Aorta (tissue), 5 donors: Measurements from ENCODE around the gene CIB4. TPM values are rescaled to one million over a fixed set of nuclear protein-coding genes. Genes with fewer than 3 reads are reported as not detected.

ENCODE experiments used
- ATAC-seq: fragments of 200-7000 bp; cut with Tn5 transposase; one replicate; pipeline ENCODE4 v1.9.1; 2022; ENCODE audit warnings: moderate library complexity; ENCODE audit not compliant: low FRiP score
- DNase-seq, 2 donors: peaks; one replicate each; pipeline ENCODE4 v3.0.0-alpha.2; 2020
- H3K27ac ChIP-seq, 2 donors: one replicate each; pipeline ENCODE4 v1.5.1; 2013; ENCODE audit warnings: low read length in 2 of 2, mild to moderate bottlenecking in 2 of 2, moderate library complexity in 2 of 2, control low read depth in 1 of 2, inconsistent platforms in 1 of 2, low read depth in 1 of 2
- H3K27me3 ChIP-seq, 2 donors: one replicate each; pipeline ENCODE4 v1.6.1; 2013; ENCODE audit warnings: control low read depth in 1 of 2, low read length in 1 of 2, mild to moderate bottlenecking in 1 of 2, moderate library complexity in 1 of 2; ENCODE audit not compliant: insufficient read depth in 2 of 2, control insufficient read depth in 1 of 2
- H3K36me3 ChIP-seq, 2 donors: one replicate each; pipeline ENCODE4 v1.6.1; 2013; ENCODE audit warnings: control low read depth in 1 of 2, low read length in 1 of 2, mild to moderate bottlenecking in 1 of 2; ENCODE audit not compliant: insufficient read depth in 2 of 2, control insufficient read depth in 1 of 2
- H3K4me1 ChIP-seq, 2 donors: one replicate each; pipeline ENCODE4 v1.6.1; 2013; ENCODE audit warnings: low read length in 2 of 2, control low read depth in 1 of 2, mild to moderate bottlenecking in 1 of 2, moderate library complexity in 1 of 2; ENCODE audit not compliant: insufficient read depth in 2 of 2, control insufficient read depth in 1 of 2
- H3K4me3 ChIP-seq, 2 donors: one replicate each; pipeline ENCODE4 v1.5.1; 2013; ENCODE audit warnings: low read length in 2 of 2, control low read depth in 1 of 2, mild to moderate bottlenecking in 1 of 2
- H3K9me3 ChIP-seq: one replicate; pipeline ENCODE4 v1.6.1; 2013; ENCODE audit warnings: mild to moderate bottlenecking, low read length; ENCODE audit not compliant: control insufficient read depth
- WGBS, 2 donors: extraction: QIAGEN DNeasy Blood & Tissue Kit; methylation state at CpG; one replicate each; pipeline ENCODE4 v1.1.7; 2013; 5-methylcytosine and 5-hydroxymethylcytosine counted together
- intact Hi-C, 2 donors: fragments of 100-400 bp; cut with DNase I; formaldehyde crosslinking; loops; one replicate each; pipeline versions ENCODE4 v1.14.2 to v1.15.0; 2022
- polyA plus RNA-seq, 2 donors: library from polyadenylated mRNA; stranded (reverse); fragments of 200-250 nt; gene quantifications; one replicate each; pipeline ENCODE4 v1.2.3, GENCODE V29; 2013
- total RNA-seq, 2 donors: library from RNA; stranded (reverse); fragmentation: NEBNext Ultra II Directional; extraction: Animal tissue kit (Norgen Biotek cat#: 25700); gene quantifications; one replicate each; pipeline ENCODE4 v1.2.1, GENCODE V29; 2021
- donor health status: healthy with polysubstance abuse.
- donor health status: Bipolar disorder and iron deficiency.
- donor health status: DM: no; HTN: no; CAD: no.
- donor health status: DM: no; HTN: no; CAD: no.
- donor health status: DM: yes; HTN: yes; CAD: no.

The CIB4 gene
- total and polyA plus RNA-seq, 4 donors: 0.60 TPM; not detected in 3

DNA sequence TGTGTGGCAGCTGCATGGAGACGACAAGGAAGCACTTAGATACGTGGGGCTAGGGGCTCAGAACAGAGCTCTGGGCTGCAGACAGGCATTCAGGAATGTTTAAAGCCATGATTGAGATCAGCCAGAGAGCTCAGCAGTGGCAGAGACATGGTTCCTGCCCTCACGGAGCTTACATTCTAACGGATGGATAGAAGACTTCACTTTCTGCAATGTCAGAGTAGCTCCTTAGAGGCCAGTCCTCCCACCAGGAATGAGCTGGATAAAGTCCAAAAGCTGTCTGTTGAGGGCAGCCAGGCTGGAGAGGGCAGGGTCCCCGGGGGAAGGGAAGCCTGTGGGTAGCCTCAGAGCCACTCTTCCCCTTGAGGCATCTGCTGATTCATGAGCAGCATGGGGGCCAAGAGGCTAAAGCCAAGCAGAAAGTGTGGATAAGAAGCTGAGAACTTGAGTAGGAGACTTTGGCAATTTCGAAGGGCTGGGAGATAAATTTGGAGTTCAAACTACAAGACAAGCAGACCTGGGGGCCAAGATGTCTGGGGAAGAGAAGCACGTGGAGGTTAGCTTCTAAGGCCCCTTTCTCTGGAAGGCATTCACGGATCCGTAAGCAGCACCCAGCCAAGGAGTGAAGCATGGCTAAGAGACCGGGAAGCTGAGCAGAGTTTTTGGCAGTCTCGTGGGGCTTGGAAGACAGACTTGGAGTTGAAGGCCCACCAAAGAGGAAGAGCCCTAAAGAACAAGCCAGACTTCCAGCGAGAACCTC is 9.7 kb upstream of the CIB4 start:
- DNase-seq: no peak
- no peak overlapping the region for H3K27ac ChIP-seq
- no peaks in the 10 kb centered on the region for H3K9me3 ChIP-seq
- intact Hi-C loops: no loop called here
- H3K27me3 ChIP-seq: no peaks in the 10 kb centered on the region
- ATAC-seq: no peak
- H3K4me1 ChIP-seq: no peaks in the 10 kb centered on the region
- H3K36me3 ChIP-seq: no peaks in the 10 kb centered on the region
- 53 to 61% methylated on average over 12 of the region's 12 CpGs for WGBS, 2 donors
- H3K4me3 ChIP-seq: no peak overlapping the region

DNA sequence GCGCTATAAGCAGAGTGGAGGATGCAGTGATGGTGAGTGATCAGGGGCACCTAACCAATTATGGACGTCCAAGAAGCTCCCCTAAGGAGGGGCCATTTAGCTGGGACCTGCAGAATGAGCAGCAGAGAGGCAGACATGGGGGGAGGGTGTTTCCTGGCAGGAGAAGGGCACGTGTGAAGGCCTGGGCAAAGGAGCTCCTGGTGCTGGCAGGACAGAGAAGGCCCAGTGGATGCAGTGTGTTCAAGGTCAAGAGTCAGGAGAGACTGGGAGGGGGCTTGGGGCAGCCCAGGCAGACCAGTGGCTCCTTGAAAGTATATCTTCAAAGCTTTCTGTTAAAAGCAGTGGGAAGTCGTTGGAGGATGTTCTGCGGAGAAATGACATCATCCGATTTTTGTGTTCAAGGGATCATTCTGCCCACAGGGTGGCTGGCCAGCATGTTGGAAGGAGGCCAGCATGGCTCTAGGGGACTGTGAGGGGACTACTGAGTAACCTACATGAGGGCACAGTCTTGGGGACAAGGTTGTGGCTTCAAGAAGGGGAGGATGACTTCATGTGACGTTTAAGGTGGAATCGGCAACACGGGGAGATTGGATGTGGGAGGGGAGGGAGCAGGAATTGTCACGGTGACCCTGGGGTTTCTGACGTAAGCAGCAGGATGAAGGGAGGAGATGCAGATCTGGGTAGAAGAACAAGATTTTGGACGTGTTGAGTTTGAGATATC is 9.0 kb upstream of the CIB4 start:
- no peak overlapping the region for H3K4me3 ChIP-seq
- intact Hi-C loops: no loop called here
- no peaks in the 10 kb centered on the region for H3K9me3 ChIP-seq
- ATAC-seq: no peak
- no peaks in the 10 kb centered on the region for H3K36me3 ChIP-seq
- DNase-seq: no peak
- H3K27me3 ChIP-seq: no peaks in the 10 kb centered on the region
- no peak overlapping the region for H3K27ac ChIP-seq
- WGBS, 2 donors: 86 to 87% methylated on average over 12 of the region's 12 CpGs
- no peaks in the 10 kb centered on the region for H3K4me1 ChIP-seq

DNA sequence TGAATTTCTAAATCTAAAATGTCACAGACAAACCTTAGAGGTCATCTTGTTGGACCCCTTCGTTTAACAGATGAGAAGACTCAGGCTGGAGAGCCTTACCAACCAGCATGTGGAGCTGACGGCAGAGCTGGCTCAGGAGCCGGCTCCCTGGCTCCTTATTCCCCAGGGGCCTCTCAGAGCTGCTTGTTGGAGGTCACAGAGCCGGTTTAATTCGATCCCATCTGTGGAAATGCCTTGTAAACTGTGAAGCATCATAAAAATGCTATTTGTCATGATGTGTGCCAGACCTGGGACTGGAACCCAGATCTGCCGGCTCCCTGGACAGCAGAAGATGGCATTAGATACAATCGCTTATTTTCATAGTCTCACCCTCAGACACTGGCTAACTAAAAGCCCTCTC is 8.2 kb upstream of the CIB4 start:
- intact Hi-C loops: no loop called here
- no peak overlapping the region for H3K4me3 ChIP-seq
- no peaks in the 10 kb centered on the region for H3K36me3 ChIP-seq
- 39 to 46% methylated on average over 7 of the region's 7 CpGs for WGBS, 2 donors
- H3K4me1 ChIP-seq: no peaks in the 10 kb centered on the region
- H3K27ac ChIP-seq: no peak overlapping the region
- DNase-seq: no peak
- H3K27me3 ChIP-seq: no peaks in the 10 kb centered on the region
- ATAC-seq: no peak
- H3K9me3 ChIP-seq: no peaks in the 10 kb centered on the region

GRCh38 chr2:26648516-26648915 is 7.3 kb upstream of the CIB4 start:
- H3K4me3 ChIP-seq: no peak overlapping the region

GRCh38 chr2:26647981-26648380 is 6.8 kb upstream of the CIB4 start:
- H3K27ac ChIP-seq: no peak overlapping the region
- 85 to 91% methylated on average over 3 of the region's 3 CpGs for WGBS, 2 donors
- intact Hi-C loops: no loop called here

More at GRCh38 chr2:26648516-26648915, 7.3 kb upstream of the CIB4 start:
- 88 to 91% methylated on average over 6 of the region's 6 CpGs for WGBS, 2 donors
- H3K9me3 ChIP-seq: no peaks in the 10 kb centered on the region
- no peaks in the 10 kb centered on the region for H3K27me3 ChIP-seq
- no peaks in the 10 kb centered on the region for H3K36me3 ChIP-seq
- no peaks in the 10 kb centered on the region for H3K4me1 ChIP-seq
- ATAC-seq (no peak), DNase-seq (no peak)
- intact Hi-C loops: no loop called here
- no peak overlapping the region for H3K27ac ChIP-seq

GRCh38 chr2:26646986-26647672 is 6.0 kb upstream of the CIB4 start:
- Histone ChIP-seq H3K4me1 (no peaks in the 10 kb centered on the region), H3K27me3 (no peaks in the 10 kb centered on the region), H3K9me3 (no peaks in the 10 kb centered on the region), H3K4me3 (no peak overlapping the region), H3K27ac (no peak overlapping the region), H3K36me3 (no peaks in the 10 kb centered on the region)
- WGBS, 2 donors: 96 to 97% methylated on average over 6 of the region's 6 CpGs
- ATAC-seq (no peak), DNase-seq (no peak)
- intact Hi-C loops: no loop called here

More at GRCh38 chr2:26647981-26648380, 6.8 kb upstream of the CIB4 start:
- no peak for DNase-seq
- no peaks in the 10 kb centered on the region for H3K36me3 ChIP-seq
- no peak overlapping the region for H3K4me3 ChIP-seq
- ATAC-seq: no peak
- H3K27me3 ChIP-seq: no peaks in the 10 kb centered on the region
- H3K4me1 ChIP-seq: no peaks in the 10 kb centered on the region
- H3K9me3 ChIP-seq: no peaks in the 10 kb centered on the region

DNA sequence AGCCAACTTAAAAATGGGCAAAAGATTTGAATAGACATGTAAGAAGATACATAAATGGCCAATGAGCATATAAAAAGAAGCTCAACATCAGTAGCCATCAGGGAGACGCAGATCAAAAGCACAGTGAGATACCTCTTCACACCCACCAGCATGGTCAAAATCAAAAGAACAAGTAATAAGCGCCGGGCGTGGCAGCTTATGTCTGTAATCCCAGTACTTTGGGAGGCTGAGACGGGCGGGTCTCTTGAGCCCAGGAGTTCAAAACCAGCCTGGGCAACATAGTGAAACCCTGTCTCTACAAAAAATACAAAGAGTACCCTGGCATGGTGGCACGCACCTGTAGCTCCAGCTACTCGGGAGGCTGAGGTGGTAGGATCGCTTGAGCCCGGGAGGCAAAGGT is 4.6 kb upstream of the CIB4 start:
- ATAC-seq (no peak), DNase-seq (no peak)
- H3K27me3 ChIP-seq: no peaks in the 10 kb centered on the region
- no peaks in the 10 kb centered on the region for H3K4me1 ChIP-seq
- intact Hi-C loops: no loop called here
- WGBS, 2 donors: 93 to 94% methylated on average over 10 of the region's 10 CpGs
- no peaks in the 10 kb centered on the region for H3K9me3 ChIP-seq
- H3K36me3 ChIP-seq: no peaks in the 10 kb centered on the region
- no peak overlapping the region for H3K4me3 ChIP-seq
- H3K27ac ChIP-seq: no peak overlapping the region

DNA sequence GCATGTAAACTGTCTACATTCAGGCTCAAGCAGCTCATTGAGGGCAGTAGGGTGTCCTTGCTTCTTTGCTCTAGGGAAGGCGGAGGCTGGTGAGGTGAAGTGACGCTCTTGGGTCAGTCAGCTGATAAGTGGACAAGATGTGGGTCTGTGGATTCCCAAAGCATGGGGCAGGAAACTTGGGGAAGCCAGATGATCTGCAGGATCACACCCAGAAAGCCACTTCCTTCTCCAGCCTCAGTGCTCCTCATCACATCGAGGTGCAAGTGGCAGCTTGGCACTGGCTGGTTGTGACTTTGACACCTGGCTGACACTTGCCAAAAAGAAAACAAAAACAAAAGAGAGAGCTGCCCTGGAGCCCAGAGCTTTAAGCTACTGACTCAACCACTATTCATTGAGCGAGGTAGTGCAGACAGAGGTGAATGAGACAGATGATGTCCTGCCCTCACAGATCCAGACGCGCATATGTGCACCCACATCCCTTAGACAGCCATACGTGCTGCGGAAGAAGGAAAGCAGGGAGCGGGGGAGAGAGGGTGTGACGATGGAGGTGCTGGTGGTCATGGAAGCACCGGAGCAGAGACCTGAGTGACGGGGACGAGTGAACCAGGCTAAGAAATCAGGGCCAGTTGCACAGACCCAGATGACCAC is 3.1 kb upstream of the CIB4 start:
- 86 to 89% methylated on average over 13 of the region's 13 CpGs for WGBS, 2 donors
- intact Hi-C loops: no loop called here
- Histone ChIP-seq H3K9me3 (no peaks in the 10 kb centered on the region), H3K27me3 (no peaks in the 10 kb centered on the region), H3K27ac (no peak overlapping the region), H3K4me1 (no peaks in the 10 kb centered on the region), H3K36me3 (no peaks in the 10 kb centered on the region), H3K4me3 (no peak overlapping the region)
- DNase-seq (no peak), ATAC-seq (no peak)
